ENCODE measurements around the gene CD79B. TPM values are rescaled to one million over a fixed set of nuclear protein-coding genes. Genes with fewer than 3 reads are reported as not detected.

CD79B gene
- total and polyA plus RNA-seq, 2 of the 8 experiments (the other 6 are each of a cell fraction or from before 2014, with no cell fraction given), result 1.5 to 3.9 TPM

DNA sequence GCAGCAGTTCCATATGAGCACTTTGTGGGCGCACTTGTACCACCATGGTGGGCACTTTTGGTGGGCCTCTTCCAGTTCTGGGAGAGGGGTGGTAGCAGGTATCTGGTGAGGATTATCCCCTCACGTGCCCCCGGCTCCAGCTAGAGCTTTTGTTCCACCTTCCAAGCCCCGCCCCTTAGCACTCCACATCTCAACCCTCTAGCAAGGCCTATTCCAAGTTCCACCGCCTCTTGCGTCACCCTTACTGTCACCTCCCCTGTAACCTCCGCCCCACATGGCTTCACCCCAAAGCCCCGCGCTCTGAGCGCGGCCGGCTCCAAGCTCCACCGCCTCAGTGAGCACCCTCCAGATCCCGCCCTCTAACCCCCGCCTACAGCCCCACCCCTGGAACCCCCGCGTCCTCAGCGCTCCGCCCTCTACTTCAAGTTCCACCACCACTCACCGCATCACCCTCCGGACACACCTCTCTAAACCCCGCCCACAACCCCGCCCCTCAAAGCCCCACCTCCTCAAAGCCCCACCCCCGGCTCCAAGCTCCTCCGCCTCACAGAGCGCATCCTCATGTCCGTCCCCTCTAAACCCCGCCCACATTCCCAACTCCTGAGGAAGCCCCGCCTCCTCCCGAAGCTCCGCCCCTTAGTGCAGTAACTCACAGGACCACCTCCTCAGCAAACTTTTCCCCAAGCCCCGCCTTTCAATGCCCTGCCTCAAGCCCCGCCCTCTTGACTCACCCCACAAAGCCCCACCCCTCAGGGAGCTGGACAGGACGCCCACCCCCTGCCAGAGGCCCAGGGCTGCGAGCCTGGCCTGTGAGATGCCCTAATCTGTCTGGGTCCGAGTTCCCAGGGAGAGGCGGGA lies 29.5 kb upstream of the CD79B start (continued):
- TF ChIP-seq CTBP2 (IDR thresholded peaks at IDR 0.05; ENCODE audit: borderline replicate concordance, insufficient read depth, insufficient read length, low read length) (no peak), CREB1 (IDR thresholded peaks at IDR 0.05) (peak; percentile 25; the same call in 1 of the 2 replicates), KDM4A (IDR thresholded peaks at IDR 0.05; ENCODE audit: low read depth, low read length, severe bottlenecking) (peak; percentile 47), JUND (IDR thresholded peaks at IDR 0.05; ENCODE audit: low read length) (peak; percentile 86), TAF1 (IDR thresholded peaks at IDR 0.05; ENCODE audit: low read depth, low read length) (peak; percentile 58; the same call in 1 of the 2 replicates), SAP30 (IDR thresholded peaks at IDR 0.05; ENCODE audit: insufficient read depth, insufficient replicate concordance, low read length) (no peak), TEAD4 (IDR thresholded peaks at IDR 0.05; ENCODE audit: low read depth, low read length) (no peak), GABPA (IDR thresholded peaks at IDR 0.05; ENCODE audit: borderline replicate concordance, insufficient read depth, low read length) (no peak), POLR2AphosphoS5 (IDR thresholded peaks at IDR 0.05; ENCODE audit: low read depth, low read length) (peak; percentile 42), POLR2A (IDR thresholded peaks at IDR 0.05; ENCODE audit: control extremely low read depth in 1 of 2, low read depth in 2 of 2, low read length in 2 of 2) (peak in 1 of 2 experiments; percentile 65; a peak in 2 of 3 replicates), SIRT6 (IDR thresholded peaks at IDR 0.05; ENCODE audit: low read length) (no peak), BCL11A (IDR thresholded peaks at IDR 0.05; ENCODE audit: low read depth in 2 of 2, low read length in 2 of 2) (no peak), SP1 (IDR thresholded peaks at IDR 0.05; ENCODE audit: low read depth, low read length) (0 out of 2 replicates have a peak, but pooled peaks have one; percentile 43), HDAC6 (IDR thresholded peaks at IDR 0.05; ENCODE audit: low read depth, low read length) (no peak), RAD21 (IDR thresholded peaks at IDR 0.05 in 1 of 2, conservative IDR thresholded peaks at IDR 0.05 in 1 of 2; ENCODE audit: low read depth in 2 of 2, low read length in 2 of 2) (no peak), JUN (IDR thresholded peaks at IDR 0.05; ENCODE audit: low read depth, low read length) (no peak), TAF7 (optimal IDR thresholded peaks at IDR 0.05; ENCODE audit: borderline replicate concordance, low read depth, low read length) (peak; percentile 27), EP300 (IDR thresholded peaks at IDR 0.05; ENCODE audit: borderline replicate concordance in 1 of 2, low read depth in 2 of 2, low read length in 2 of 2) (peak in 1 of 2 experiments; percentile 56; a peak in 1 of 3 replicates)
- TF ChIP-seq, protein P1, sequence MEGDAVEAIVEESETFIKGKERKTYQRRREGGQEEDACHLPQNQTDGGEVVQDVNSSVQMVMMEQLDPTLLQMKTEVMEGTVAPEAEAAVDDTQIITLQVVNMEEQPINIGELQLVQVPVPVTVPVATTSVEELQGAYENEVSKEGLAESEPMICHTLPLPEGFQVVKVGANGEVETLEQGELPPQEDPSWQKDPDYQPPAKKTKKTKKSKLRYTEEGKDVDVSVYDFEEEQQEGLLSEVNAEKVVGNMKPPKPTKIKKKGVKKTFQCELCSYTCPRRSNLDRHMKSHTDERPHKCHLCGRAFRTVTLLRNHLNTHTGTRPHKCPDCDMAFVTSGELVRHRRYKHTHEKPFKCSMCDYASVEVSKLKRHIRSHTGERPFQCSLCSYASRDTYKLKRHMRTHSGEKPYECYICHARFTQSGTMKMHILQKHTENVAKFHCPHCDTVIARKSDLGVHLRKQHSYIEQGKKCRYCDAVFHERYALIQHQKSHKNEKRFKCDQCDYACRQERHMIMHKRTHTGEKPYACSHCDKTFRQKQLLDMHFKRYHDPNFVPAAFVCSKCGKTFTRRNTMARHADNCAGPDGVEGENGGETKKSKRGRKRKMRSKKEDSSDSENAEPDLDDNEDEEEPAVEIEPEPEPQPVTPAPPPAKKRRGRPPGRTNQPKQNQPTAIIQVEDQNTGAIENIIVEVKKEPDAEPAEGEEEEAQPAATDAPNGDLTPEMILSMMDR (IDR thresholded peaks at IDR 0.05; ENCODE audit: control extremely low read depth in 1 of 3, insufficient read depth in 1 of 3, low read depth in 1 of 3, low read length in 3 of 3), result no peak
- TF ChIP-seq, protein P2, sequence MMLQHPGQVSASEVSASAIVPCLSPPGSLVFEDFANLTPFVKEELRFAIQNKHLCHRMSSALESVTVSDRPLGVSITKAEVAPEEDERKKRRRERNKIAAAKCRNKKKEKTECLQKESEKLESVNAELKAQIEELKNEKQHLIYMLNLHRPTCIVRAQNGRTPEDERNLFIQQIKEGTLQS (IDR thresholded peaks at IDR 0.05; ENCODE audit: insufficient read depth, low read depth, low read length), result peak; percentile 83; the same call in 1 of the 2 replicates
